ENCODE results near the gene LOXL1.

LOXL1 gene

GRCh38 chr15:73982222-73982962 is 56.1 kb downstream of the LOXL1 start:
- no peak for DNase-seq

GRCh38 chr15:73983211-73983727 is 57.0 kb downstream of the LOXL1 start:
- no peak for DNase-seq

GRCh38 chr15:73983773-73984172 is 57.5 kb downstream of the LOXL1 start:
- no peak for DNase-seq

- no peak for DNase-seq
These were observed 58.1 kb downstream of the LOXL1 start for GRCh38 chr15:73984208-73984979.

GRCh38 chr15:73985101-73985873 is 59.0 kb downstream of the LOXL1 start:
- no peak for DNase-seq

- no peak for DNase-seq
These were observed 60.0 kb downstream of the LOXL1 start for GRCh38 chr15:73986055-73986775.

- DNase-seq = no peak
These were observed 60.5 kb downstream of the LOXL1 start for GRCh38 chr15:73986776-73987056.

GRCh38 chr15:73987250-73987649 is 61.0 kb downstream of the LOXL1 start:
- no peak for DNase-seq

GRCh38 chr15:73987681-73988444 is 61.6 kb downstream of the LOXL1 start:
- no peak for DNase-seq

GRCh38 chr15:73988445-73988969 is 62.2 kb downstream of the LOXL1 start:
- DNase-seq = no peak

- no peak for DNase-seq
These were observed 62.9 kb downstream of the LOXL1 start for GRCh38 chr15:73989001-73989798.

- DNase-seq = no peak
These were observed 64.2 kb downstream of the LOXL1 start for GRCh38 chr15:73990250-73991005.

GRCh38 chr15:73991260-73991659 is 65.0 kb downstream of the LOXL1 start:
- no peak for DNase-seq

GRCh38 chr15:73991726-73992593 is 65.7 kb downstream of the LOXL1 start, which contains the start of gene STOML1:
Gene STOML1 (minus strand): TSS chr15:73992295. CDS start chr15:73992223, 72 bp downstream.
- peak; percentile 97 for DNase-seq

- no peak for DNase-seq
These were observed 66.3 kb downstream of the LOXL1 start for GRCh38 chr15:73992594-73992898.

GRCh38 chr15:73993211-73993994 is 67.1 kb downstream of the LOXL1 start:
- DNase-seq = no peak

- peak; percentile 87 for DNase-seq
These were observed 68.2 kb downstream of the LOXL1 start, which contains the start of gene PML for GRCh38 chr15:73994413-73994883. Gene PML (plus strand): TSS chr15:73994716. CDS start chr15:73994813, 97 bp downstream.
